HG03108 (cell line): ENCODE results near the gene OSBPL7.

ENCODE experiments used
- ATAC-seq: cut with Tn5 transposase; IDR thresholded peaks from one replicate; pipeline ENCODE4 v1.9.1; 2021; ENCODE audit warnings: moderate library complexity; ENCODE audit not compliant: unreplicated experiment

The OSBPL7 gene

GRCh38 chr17:47808036-47808829 lies 13.4 kb downstream of the OSBPL7 start:
- no peak for ATAC-seq

GRCh38 chr17:47807421-47807820 lies 14.2 kb downstream of the OSBPL7 start:
- ATAC-seq, result no peak

- ATAC-seq, result no peak
Measured at GRCh38 chr17:47806913-47807255, 14.7 kb downstream of the OSBPL7 start.

- no peak for ATAC-seq
Measured at GRCh38 chr17:47806026-47806912, 15.3 kb downstream of the OSBPL7 start.

- ATAC-seq, result no peak
Measured at GRCh38 chr17:47804461-47804860, 17.1 kb downstream of the OSBPL7 start.

GRCh38 chr17:47803751-47804150 lies 17.8 kb downstream of the OSBPL7 start:
- ATAC-seq, result no peak

GRCh38 chr17:47803201-47803600 lies 18.4 kb downstream of the OSBPL7 start:
- ATAC-seq, result no peak

GRCh38 chr17:47802341-47803022 lies 19.1 kb downstream of the OSBPL7 start:
- ATAC-seq, result no peak

GRCh38 chr17:47801906-47802305 lies 19.7 kb downstream of the OSBPL7 start:
- no peak for ATAC-seq

GRCh38 chr17:47801176-47801765 lies 20.3 kb downstream of the OSBPL7 start:
- ATAC-seq, result no peak

- no peak for ATAC-seq
Measured at GRCh38 chr17:47800686-47801085, 20.9 kb downstream of the OSBPL7 start.

GRCh38 chr17:47797797-47798196 lies 23.8 kb downstream of the OSBPL7 start:
- ATAC-seq, result no peak

GRCh38 chr17:47792979-47793378 lies 28.6 kb downstream of the OSBPL7 start:
- ATAC-seq, result no peak

- no peak for ATAC-seq
Measured at GRCh38 chr17:47792457-47792856, 29.1 kb downstream of the OSBPL7 start.

GRCh38 chr17:47791025-47791424 lies 30.6 kb downstream of the OSBPL7 start:
- ATAC-seq, result no peak

- no peak for ATAC-seq
Measured at GRCh38 chr17:47789611-47790561, 31.7 kb downstream of the OSBPL7 start.

- ATAC-seq, result no peak
Measured at GRCh38 chr17:47785538-47786123, 36.0 kb downstream of the OSBPL7 start.

GRCh38 chr17:47781397-47781796 lies 40.2 kb downstream of the OSBPL7 start:
- ATAC-seq, result no peak

- no peak for ATAC-seq
Measured at GRCh38 chr17:47778184-47778635, 43.4 kb downstream of the OSBPL7 start.
